GM19397 (cell line): ENCODE data around the gene FAM120A.
"Not testable (repeated sequence)": the region's sequence is repeated elsewhere in the genome, so short reads cannot be mapped to it uniquely, and the experiment has no call there.

Experiments
- ATAC-seq: cut with Tn5 transposase; IDR thresholded peaks from one replicate; pipeline ENCODE4 v1.9.1; 2021; ENCODE audit warnings: mild to moderate bottlenecking, moderate library complexity; ENCODE audit not compliant: unreplicated experiment

Gene FAM120A

GRCh38 chr9:93505541-93506132 lies 54.2 kb downstream of the FAM120A start:
- no peak for ATAC-seq

DNA sequence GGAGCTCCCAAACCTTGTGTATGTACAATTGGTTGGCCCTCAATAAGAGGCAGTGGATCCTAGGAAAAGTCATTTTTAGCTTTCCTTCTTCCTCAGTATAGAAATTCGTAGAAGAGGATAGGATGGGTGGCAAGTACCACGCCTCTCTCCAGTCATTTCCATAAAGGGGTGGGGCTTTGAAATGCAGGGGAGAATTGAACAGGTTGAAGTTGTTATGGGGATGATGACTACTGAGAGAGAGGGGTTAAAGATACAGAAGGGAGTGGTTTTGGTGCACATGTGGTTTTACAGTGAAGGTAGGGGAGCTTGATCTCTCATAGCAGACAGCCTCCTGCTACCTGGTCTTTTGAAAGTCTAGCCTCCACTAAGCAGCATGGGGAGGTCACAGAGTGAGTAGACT lies 56.3 kb downstream of the FAM120A start:
- ATAC-seq, result no peak

DNA sequence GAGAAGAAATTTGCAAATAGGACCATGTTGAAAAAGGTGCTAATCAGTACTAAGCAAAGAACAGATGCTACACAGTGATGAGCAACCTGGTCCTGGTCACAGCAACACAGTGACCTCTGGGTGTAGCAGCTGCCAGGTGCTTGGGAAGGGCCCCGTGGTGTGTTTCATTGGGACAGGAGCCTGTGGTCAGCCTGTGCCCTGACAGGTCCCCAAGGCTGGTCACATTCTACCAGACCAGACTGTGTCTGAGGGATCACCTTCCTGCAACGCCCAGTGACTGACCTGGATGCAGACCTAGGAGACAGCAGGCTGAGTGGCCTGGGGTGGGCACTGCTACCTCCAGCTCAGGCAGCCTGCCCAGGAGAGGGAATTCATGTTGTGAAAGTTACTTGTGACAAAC lies 56.7 kb downstream of the FAM120A start:
- ATAC-seq, result no peak

DNA sequence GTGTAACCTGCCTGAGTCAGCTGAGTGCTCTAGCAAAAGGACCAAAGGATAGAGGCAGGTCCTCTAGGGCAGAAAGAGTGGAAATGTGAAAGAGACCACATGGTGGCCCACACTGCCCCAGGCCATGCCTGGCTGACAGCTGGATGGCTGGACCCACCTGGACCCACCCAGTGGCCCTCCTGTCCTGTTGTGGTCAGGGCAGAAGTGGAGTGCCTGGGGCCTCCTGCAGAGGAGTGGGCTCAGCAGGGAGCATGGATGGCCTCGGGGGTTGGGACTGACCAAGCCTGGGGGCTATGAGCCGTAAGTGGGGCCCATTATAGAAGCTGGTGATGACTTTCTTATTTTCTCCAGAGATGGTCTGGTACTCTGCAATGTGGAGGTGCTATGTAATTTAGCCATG lies 57.6 kb downstream of the FAM120A start:
- ATAC-seq, result no peak

- ATAC-seq, result no peak
Observed at GRCh38 chr9:93510041-93510440, 58.6 kb downstream of the FAM120A start.

DNA sequence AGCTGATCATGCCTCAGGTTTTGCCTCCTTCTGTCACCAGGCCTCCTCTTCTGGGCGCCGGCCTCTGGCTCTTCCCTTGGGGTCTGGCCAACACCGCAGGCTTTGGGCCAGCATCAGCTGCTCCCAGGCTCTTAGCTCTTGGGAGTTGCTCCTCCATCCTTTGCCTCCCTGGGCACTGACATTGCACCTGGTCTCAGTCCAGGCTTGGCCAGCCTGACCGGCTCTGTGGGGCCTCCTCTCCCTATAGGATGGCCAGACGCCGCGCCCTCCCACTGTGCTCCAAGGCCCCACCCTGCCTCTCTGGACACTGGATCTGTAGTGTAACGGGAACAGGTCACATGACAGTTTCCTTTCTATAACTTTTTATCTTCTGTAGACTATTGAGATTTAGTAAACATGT lies 59.7 kb downstream of the FAM120A start:
- ATAC-seq, result not testable (repeated sequence)

GRCh38 chr9:93512170-93512812 lies 60.8 kb downstream of the FAM120A start:
- ATAC-seq, result not testable (repeated sequence)

DNA sequence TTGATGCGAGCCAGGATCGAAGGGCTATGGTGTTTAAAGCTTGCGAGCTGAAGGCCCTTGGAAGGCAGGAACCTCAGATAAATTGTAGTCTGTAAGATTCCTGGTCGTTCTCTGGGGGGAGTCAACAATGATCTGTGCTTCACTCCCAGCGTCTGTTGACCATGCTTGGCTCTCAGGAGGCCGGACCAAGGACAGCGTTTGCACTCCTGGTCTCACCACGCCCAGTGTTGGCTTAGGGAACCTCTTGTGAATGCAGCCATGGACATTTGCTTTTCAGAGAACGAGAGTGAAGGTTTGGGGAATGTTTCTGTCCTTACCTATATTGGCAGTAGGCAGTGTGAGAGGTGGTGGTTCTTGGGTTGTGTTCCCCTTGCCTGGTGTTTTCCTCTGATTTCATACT lies 62.1 kb downstream of the FAM120A start:
- ATAC-seq, result no peak

GRCh38 chr9:93517331-93517730 lies 65.8 kb downstream of the FAM120A start:
- ATAC-seq, result no peak

- ATAC-seq, result no peak
Observed at GRCh38 chr9:93520523-93520922, 69.0 kb downstream of the FAM120A start.

GRCh38 chr9:93522736-93523135 lies 71.3 kb downstream of the FAM120A start:
- ATAC-seq, result no peak

GRCh38 chr9:93523518-93524144 lies 72.1 kb downstream of the FAM120A start:
- no peak for ATAC-seq

DNA sequence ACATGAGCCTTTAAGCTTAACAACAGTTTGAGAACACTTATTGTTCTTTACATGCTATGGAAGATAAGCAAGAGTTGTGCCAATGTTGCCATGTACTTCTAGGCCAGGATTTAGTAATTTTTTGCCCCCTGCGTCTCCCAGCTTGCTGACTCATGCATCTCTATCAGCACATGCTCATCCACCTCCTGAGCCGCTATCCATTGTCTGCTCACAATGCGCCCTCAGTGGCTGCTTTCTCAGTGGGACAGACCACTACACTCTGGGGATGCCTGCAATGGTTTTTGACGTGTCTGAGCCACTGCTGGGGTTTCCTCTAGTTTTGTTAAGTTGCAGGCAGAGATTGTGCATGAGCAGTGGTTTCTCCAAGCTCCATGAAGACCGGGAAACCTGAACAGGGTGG lies 74.0 kb downstream of the FAM120A start:
- no peak for ATAC-seq

GRCh38 chr9:93531374-93531773 lies 79.9 kb downstream of the FAM120A start:
- no peak for ATAC-seq

- ATAC-seq, result no peak
Observed at GRCh38 chr9:93532141-93532540, 80.7 kb downstream of the FAM120A start.

DNA sequence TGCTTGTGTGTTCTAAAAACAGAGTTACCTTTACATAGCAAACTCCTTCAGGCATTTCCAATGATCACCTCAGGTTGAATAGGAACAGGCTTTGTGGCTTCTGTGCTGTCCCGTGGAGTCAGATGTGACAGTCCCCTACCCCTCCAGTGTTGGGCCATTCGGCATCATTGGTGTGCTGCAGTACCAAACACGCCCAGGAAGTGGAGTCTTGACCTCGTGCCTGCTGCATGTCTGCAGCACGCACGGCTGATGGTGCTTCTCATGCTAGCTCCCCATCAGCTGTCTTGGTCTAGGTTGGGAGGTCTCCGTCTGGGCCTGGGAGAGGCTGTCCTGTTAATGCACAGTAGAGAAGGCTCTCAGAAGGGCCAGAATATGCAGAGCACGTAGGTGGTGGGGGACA lies 82.4 kb downstream of the FAM120A start:
- ATAC-seq, result no peak

GRCh38 chr9:93536167-93536566 lies 84.7 kb downstream of the FAM120A start:
- ATAC-seq, result no peak

DNA sequence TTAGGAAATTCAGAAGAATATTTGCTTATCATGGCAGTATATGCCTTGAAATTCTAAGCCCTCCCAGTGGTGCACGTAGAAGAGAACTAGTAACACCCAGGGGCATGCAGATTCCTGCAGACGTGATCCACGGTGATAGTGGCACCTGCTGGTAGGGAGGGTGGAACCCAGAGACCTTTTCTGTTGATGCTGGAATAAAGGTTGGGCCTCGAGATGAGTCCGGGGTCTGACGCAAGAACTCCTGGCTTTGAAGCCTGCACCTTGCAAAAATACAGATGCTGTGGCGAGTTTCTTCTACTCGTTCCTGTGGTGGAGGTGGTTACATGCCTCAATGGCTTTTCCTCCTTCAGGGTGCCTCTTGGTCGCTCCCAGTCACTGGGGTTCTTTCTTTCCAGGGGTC lies 85.4 kb downstream of the FAM120A start:
- no peak for ATAC-seq

GRCh38 chr9:93540305-93540704 lies 88.8 kb downstream of the FAM120A start:
- no peak for ATAC-seq

GRCh38 chr9:93541005-93541404 lies 89.5 kb downstream of the FAM120A start:
- ATAC-seq, result no peak

- ATAC-seq, result no peak
Observed at GRCh38 chr9:93541581-93542349, 90.3 kb downstream of the FAM120A start.

GRCh38 chr9:93543117-93543516 lies 91.6 kb downstream of the FAM120A start:
- no peak for ATAC-seq
